IgD-negative memory B cell (primary cell): ENCODE measurements around the gene OR5K2. TPM values are rescaled to one million over a fixed set of nuclear protein-coding genes. Genes with fewer than 3 reads are reported as not detected.

Experiments used
- H3K27ac Mint-ChIP-seq, 3 donors: one replicate each; pipeline ENCODE4 v1.8.0; 2020 to 2022; ENCODE audit warnings: mild to moderate bottlenecking in 3 of 3, mixed read lengths in 3 of 3, moderate library complexity in 1 of 3
- H3K27me3 Mint-ChIP-seq: one replicate; pipeline ENCODE4 v1.8.0; 2021; ENCODE audit warnings: mixed read lengths
- H3K36me3 Mint-ChIP-seq: one replicate; pipeline ENCODE4 v1.8.0; 2020; ENCODE audit warnings: mild to moderate bottlenecking, mixed read lengths
- H3K4me1 Mint-ChIP-seq, 3 donors: one replicate each; pipeline ENCODE4 v1.8.0; 2020 to 2022; ENCODE audit warnings: mixed read lengths in 3 of 3, mild to moderate bottlenecking in 1 of 3
- H3K4me3 Mint-ChIP-seq, 4 donors: one replicate each; pipeline ENCODE4 v1.8.0; 2020 to 2022; ENCODE audit warnings: mild to moderate bottlenecking in 4 of 4, mixed read lengths in 4 of 4, moderate library complexity in 3 of 4
- H3K9me3 Mint-ChIP-seq, 3 donors: one replicate each; pipeline ENCODE4 v1.8.0; 2020 to 2021; ENCODE audit warnings: mixed read lengths in 3 of 3, mild to moderate bottlenecking in 1 of 3
- polyA plus RNA-seq: library from polyadenylated mRNA; unstranded; fragments of 300-500 nt; fragmentation: Illumina TruSeq; gene quantifications from one replicate; pipeline ENCODE4 v1.2.3, GENCODE V29; 2021

Gene OR5K2
- polyA plus RNA-seq, 1 donor from 2014 or later = not detected

- no peaks in the 10 kb centered on the region for H3K9me3 Mint-ChIP-seq
- H3K27me3 Mint-ChIP-seq = no peaks in the 10 kb centered on the region
- H3K27ac Mint-ChIP-seq = peak overlapping the region in 1 of 3 donors; percentile 0
- H3K4me3 Mint-ChIP-seq = peak overlapping the region; percentile 53 to 85 (median 76)
- H3K36me3 Mint-ChIP-seq = no peaks in the 10 kb centered on the region
- peaks cover 12 to 14% (median 14%) of the 10 kb centered on the region in 3 donors for H3K4me1 Mint-ChIP-seq
Observed at GRCh38 chr3:98532709-98533571, 35.5 kb downstream of the OR5K2 start.

GRCh38 chr3:98534168-98534567 is 36.7 kb downstream of the OR5K2 start:
- Mint-ChIP-seq H3K9me3 (no peaks in the 10 kb centered on the region), H3K36me3 (no peaks in the 10 kb centered on the region), H3K27ac (no peak overlapping the region), H3K4me1 (peaks cover 12 to 14% (median 14%) of the 10 kb centered on the region in 3 donors), H3K27me3 (no peaks in the 10 kb centered on the region), H3K4me3 (peak overlapping the region in 2 of 4 donors; percentile 12)

GRCh38 chr3:98534734-98535133 is 37.3 kb downstream of the OR5K2 start:
- H3K4me1 Mint-ChIP-seq = peaks cover 12 to 14% (median 14%) of the 10 kb centered on the region in 3 donors
- no peaks in the 10 kb centered on the region for H3K27me3 Mint-ChIP-seq
- no peaks in the 10 kb centered on the region for H3K9me3 Mint-ChIP-seq
- H3K4me3 Mint-ChIP-seq = peak overlapping the region in 1 of 4 donors; percentile 42
- H3K36me3 Mint-ChIP-seq = no peaks in the 10 kb centered on the region
- H3K27ac Mint-ChIP-seq = no peak overlapping the region

GRCh38 chr3:98536456-98537017 is 39.1 kb downstream of the OR5K2 start:
- Mint-ChIP-seq H3K9me3 (no peaks in the 10 kb centered on the region), H3K36me3 (peaks cover under 1% of the 10 kb centered on the region), H3K4me3 (peak overlapping the region; percentile 7 to 86 (median 51)), H3K27ac (peak overlapping the region; percentile 1 to 23 (median 7)), H3K4me1 (peaks cover 13 to 18% (median 13%) of the 10 kb centered on the region in 3 donors), H3K27me3 (no peaks in the 10 kb centered on the region)

GRCh38 chr3:98540346-98540745 is 42.9 kb downstream of the OR5K2 start:
- Mint-ChIP-seq H3K4me3 (peak overlapping the region in 2 of 4 donors; percentile 30 to 42), H3K4me1 (peaks cover 12 to 17% (median 16%) of the 10 kb centered on the region in 3 donors), H3K27me3 (no peaks in the 10 kb centered on the region), H3K36me3 (peaks cover 1% of the 10 kb centered on the region), H3K9me3 (no peaks in the 10 kb centered on the region), H3K27ac (peak overlapping the region in 1 of 3 donors; percentile 26)

GRCh38 chr3:98541695-98542094 is 44.2 kb downstream of the OR5K2 start:
- no peak overlapping the region for H3K27ac Mint-ChIP-seq
- no peaks in the 10 kb centered on the region for H3K27me3 Mint-ChIP-seq
- H3K4me3 Mint-ChIP-seq = no peak overlapping the region
- H3K4me1 Mint-ChIP-seq = peaks cover 12 to 21% (median 14%) of the 10 kb centered on the region in 3 donors
- H3K9me3 Mint-ChIP-seq = no peaks in the 10 kb centered on the region
- H3K36me3 Mint-ChIP-seq = peaks cover 4% of the 10 kb centered on the region

GRCh38 chr3:98542623-98543022 is 45.1 kb downstream of the OR5K2 start:
- no peaks in the 10 kb centered on the region for H3K9me3 Mint-ChIP-seq
- no peaks in the 10 kb centered on the region for H3K27me3 Mint-ChIP-seq
- peak overlapping the region in 1 of 4 donors; percentile 76 for H3K4me3 Mint-ChIP-seq
- H3K27ac Mint-ChIP-seq = no peak overlapping the region
- H3K4me1 Mint-ChIP-seq = peaks cover 10 to 16% (median 11%) of the 10 kb centered on the region in 3 donors
- H3K36me3 Mint-ChIP-seq = peaks cover 4% of the 10 kb centered on the region

GRCh38 chr3:98545940-98546339 is 48.5 kb downstream of the OR5K2 start:
- peaks cover 3 to 7% (median 5%) of the 10 kb centered on the region in 3 donors for H3K4me1 Mint-ChIP-seq
- no peaks in the 10 kb centered on the region for H3K9me3 Mint-ChIP-seq
- peaks cover 4% of the 10 kb centered on the region for H3K36me3 Mint-ChIP-seq
- H3K27me3 Mint-ChIP-seq = no peaks in the 10 kb centered on the region
- H3K27ac Mint-ChIP-seq = peak overlapping the region in 1 of 3 donors; percentile 6
- H3K4me3 Mint-ChIP-seq = peak overlapping the region in 1 of 4 donors; percentile 60

Other genes starting within 250 kb of the OR5K2 start
- gene OR5H6, start 233.4 kb upstream of the OR5K2 start, polyA plus RNA-seq = not detected
- not detected for gene OR5H2, start 215.2 kb upstream of the OR5K2 start, polyA plus RNA-seq
- not detected for gene OR5K4, start 143.8 kb upstream of the OR5K2 start, polyA plus RNA-seq
- not detected for gene OR5K3, start 107.0 kb upstream of the OR5K2 start, polyA plus RNA-seq
- not detected for gene OR5K1, start 34.5 kb upstream of the OR5K2 start, polyA plus RNA-seq
- gene CLDND1, start 25.2 kb downstream of the OR5K2 start, polyA plus RNA-seq = 39.8 TPM
- gene GPR15, start 34.3 kb downstream of the OR5K2 start, polyA plus RNA-seq = 3.1 TPM
- gene CPOX, start 95.9 kb downstream of the OR5K2 start, polyA plus RNA-seq = 5.7 TPM